Coronary artery (tissue), 2 donors: ENCODE results near the gene TMEM132D.

Experiments used
- DNase-seq: peaks from one replicate; pipeline ENCODE4 v3.0.0-alpha.2; 2017; ENCODE audit warnings: low spot score
- H3K27ac ChIP-seq, 2 donors: fragments of 200-600 bp; sonication (generic); one replicate each; pipeline ENCODE4 v1.5.1; 2016 to 2019
- H3K4me3 ChIP-seq: fragments of 200-600 bp; sonication (generic); 2 replicates; pipeline ENCODE4 v1.5.1; 2016; ENCODE audit warnings: mild to moderate bottlenecking, moderate library complexity
- CTCF ChIP-seq: fragments of 200-600 bp; sonication (generic); IDR thresholded peaks from one replicate; pipeline ENCODE4 v1.5.1; 2019; ENCODE audit warnings: antibody characterized with exemption

The TMEM132D gene

DNA sequence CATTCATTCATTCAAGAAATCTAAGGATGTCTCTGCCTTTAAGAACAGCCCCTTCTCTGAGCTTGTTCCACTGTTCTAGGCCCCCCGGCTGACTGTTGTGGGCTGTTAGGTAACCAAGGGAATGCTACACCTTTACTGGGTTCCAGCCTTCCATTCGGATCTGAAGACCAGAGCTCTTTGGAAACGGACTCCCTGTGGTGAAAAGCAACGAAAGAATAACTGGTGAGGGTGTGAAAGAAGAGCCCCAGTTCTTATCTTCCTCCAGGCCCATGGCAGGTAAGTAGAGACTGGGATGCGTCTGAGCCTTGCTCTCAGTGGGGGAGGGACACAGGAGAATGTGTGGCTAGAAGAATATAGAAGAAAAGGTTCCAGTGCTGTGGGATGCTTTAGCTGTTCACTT lies 207.4 kb downstream of the TMEM132D start:
- H3K4me3 ChIP-seq: no peak overlapping the region
- H3K27ac ChIP-seq: no peak overlapping the region
- TF ChIP-seq CTCF: no peak
- no peak for DNase-seq

GRCh38 chr12:129693731-129694130 lies 210.1 kb downstream of the TMEM132D start:
- DNase-seq: no peak
- Histone ChIP-seq H3K4me3 (no peak overlapping the region), H3K27ac (no peak overlapping the region)
- no peak for TF ChIP-seq CTCF

- no peak overlapping the region for H3K27ac ChIP-seq
- DNase-seq: no peak
- H3K4me3 ChIP-seq: no peak overlapping the region
- TF ChIP-seq CTCF: no peak
These were observed 216.1 kb downstream of the TMEM132D start for GRCh38 chr12:129687731-129688130.

DNA sequence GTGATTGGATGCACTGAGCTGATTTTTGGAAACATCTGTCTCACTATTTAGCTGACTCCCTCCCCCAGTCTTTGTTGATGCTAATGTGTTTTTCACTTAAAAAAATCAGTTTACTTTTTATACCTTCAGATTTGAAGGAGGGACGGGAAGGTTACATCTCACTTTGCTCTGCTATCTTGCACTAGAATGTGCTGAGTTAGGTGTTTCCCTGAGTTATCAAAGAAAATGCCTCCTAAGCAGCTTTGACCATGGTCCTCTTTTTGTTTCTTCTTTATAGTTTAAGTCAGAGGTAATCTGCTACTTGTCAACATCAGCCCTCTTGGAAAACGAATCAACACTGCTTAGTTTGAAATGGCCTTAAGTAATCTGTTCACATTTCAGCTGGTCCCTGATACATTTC lies 222.0 kb downstream of the TMEM132D start:
- Histone ChIP-seq H3K4me3 (no peak overlapping the region), H3K27ac (no peak overlapping the region)
- no peak for DNase-seq
- no peak for TF ChIP-seq CTCF

DNA sequence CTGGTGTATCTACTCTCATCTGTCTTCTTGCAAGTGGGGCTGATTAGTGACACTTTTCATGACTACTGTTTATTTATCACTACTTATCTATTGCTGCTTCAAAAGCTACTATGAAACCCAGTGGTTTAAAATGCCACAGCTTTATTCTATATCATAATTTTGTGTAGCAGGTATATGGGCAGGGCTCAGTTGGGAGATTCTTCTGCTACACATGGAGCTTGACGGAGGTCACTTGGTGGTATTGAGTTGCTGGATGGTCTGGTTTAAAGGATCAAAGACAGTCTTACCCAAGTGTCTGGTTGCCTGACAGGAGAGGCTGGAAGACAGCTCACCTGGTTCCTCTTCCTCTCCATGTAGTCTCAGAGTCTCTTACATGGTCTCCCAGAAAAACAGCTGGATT lies 222.7 kb downstream of the TMEM132D start:
- Histone ChIP-seq H3K4me3 (no peak overlapping the region), H3K27ac (no peak overlapping the region)
- no peak for DNase-seq
- no peak for TF ChIP-seq CTCF

DNA sequence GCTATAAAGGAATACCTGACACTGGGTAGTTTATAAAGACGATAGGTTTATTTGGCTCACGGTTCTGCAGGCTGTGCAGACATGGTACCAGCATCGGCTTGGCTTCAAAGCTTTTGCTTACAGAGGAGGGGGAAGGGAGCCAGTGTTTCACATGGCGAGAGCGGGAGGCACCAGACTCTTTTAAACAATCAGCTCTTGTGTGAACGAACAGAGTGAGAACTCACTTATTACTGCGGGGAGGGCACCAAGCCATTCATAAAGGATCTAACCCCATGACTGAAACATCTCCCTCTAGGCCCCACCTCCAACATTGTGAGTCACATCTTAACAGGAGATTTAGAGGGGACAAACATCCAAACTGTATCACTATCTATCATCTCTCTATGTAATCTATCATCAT lies 227.4 kb downstream of the TMEM132D start:
- DNase-seq: no peak
- Histone ChIP-seq H3K27ac (no peak overlapping the region), H3K4me3 (no peak overlapping the region)
- no peak for TF ChIP-seq CTCF

- Histone ChIP-seq H3K27ac (no peak overlapping the region), H3K4me3 (no peak overlapping the region)
- no peak for TF ChIP-seq CTCF
- DNase-seq: no peak
These were observed 227.9 kb downstream of the TMEM132D start for GRCh38 chr12:129675947-129676346.
